H1 (cell line): Measurements from ENCODE around the gene KRT1. TPM values are rescaled to one million over a fixed set of nuclear protein-coding genes. Genes with fewer than 3 reads are reported as not detected.
A peak's percentile ranks its signal among the peaks of the same experiment; 100 is the strongest.

Experiments used
- CTCF ChIA-PET: fragments of 300-600 bp; sonication (Branson Sonifier 250); formaldehyde crosslinking; loops from one replicate; lab custom pipeline; 2021; ENCODE audit not compliant: partially characterized antibody; lab: Charles Lee
- POLR2A ChIA-PET: fragments of 300-600 bp; sonication (Branson Sonifier 250); formaldehyde crosslinking; loops from one replicate; lab custom pipeline; 2021; ENCODE audit warnings: inconsistent platforms; ENCODE audit not compliant: partially characterized antibody; lab: Charles Lee
- DNase-seq, 2 experiments: peaks; one replicate each; pipeline versions ENCODE4 v3.0.0 to v3.0.0-alpha.2; 2010 to 2022; ENCODE audit warnings: low spot score in 2 of 2, low read depth in 1 of 2, mixed read lengths in 1 of 2
- FAIRE-seq: peaks from 2 replicates; lab custom pipeline; 2011; peaks lifted over from hg19 to GRCh38; lab: Jason Lieb, UNC
- H2AFZ ChIP-seq: 2 replicates; pipeline ENCODE4 v1.8.1; 2012; ENCODE audit warnings: low read length, inconsistent platforms
- H2AK5ac ChIP-seq: 2 replicates; pipeline ENCODE4 v1.6.1; 2013; ENCODE audit warnings: low read depth, low read length
- H2BK120ac ChIP-seq: replicated peaks from 2 replicates; pipeline ENCODE3; 2013; ENCODE audit warnings: low read depth, low read length, inconsistent platforms
- H2BK12ac ChIP-seq: 2 replicates; pipeline ENCODE4 v1.6.1; 2013; ENCODE audit warnings: low read depth, low read length
- H2BK15ac ChIP-seq: 2 replicates; pipeline ENCODE4 v1.6.1; 2013; ENCODE audit warnings: low read length
- H2BK20ac ChIP-seq: 2 replicates; pipeline ENCODE4 v1.6.1; 2013; ENCODE audit warnings: low read length
- H2BK5ac ChIP-seq: 2 replicates; pipeline ENCODE4 v1.6.1; 2013; ENCODE audit warnings: low read depth, low read length
- H3K14ac ChIP-seq: 2 replicates; pipeline ENCODE4 v1.6.1; 2013; ENCODE audit warnings: inconsistent platforms; ENCODE audit not compliant: insufficient read length
- H3K18ac ChIP-seq: 2 replicates; pipeline ENCODE4 v1.6.1; 2013; ENCODE audit warnings: low read length; ENCODE audit errors: extremely low read depth
- H3K23ac ChIP-seq: 2 replicates; pipeline ENCODE4 v1.6.1; 2013; ENCODE audit warnings: inconsistent platforms; ENCODE audit not compliant: insufficient read length
- H3K23me2 ChIP-seq: 2 replicates; pipeline ENCODE4 v1.6.1; 2013; ENCODE audit warnings: low read depth, low read length
- H3K27ac ChIP-seq: 2 replicates; pipeline ENCODE4 v1.6.1; 2011; ENCODE audit warnings: low read depth, low read length, inconsistent platforms
- H3K27me3 ChIP-seq, 4 experiments: replicated peaks in 1 of 4; 1 replicate in 1 of 4; 2 replicates in 3 of 4; pipeline versions ENCODE4 v1.6.1 to v1.8.1; 2011 to 2013; ENCODE audit warnings: low read length in 3 of 4, mild to moderate bottlenecking in 3 of 4, inconsistent platforms in 2 of 4, mixed read lengths in 2 of 4, moderate library complexity in 1 of 4; ENCODE audit not compliant: control insufficient read depth in 3 of 4, insufficient read depth in 3 of 4; ENCODE audit errors: extremely low read depth in 1 of 4
- H3K36me3 ChIP-seq, 4 experiments: 2 replicates each; pipeline versions ENCODE4 v1.6.1 to v1.8.1; 2011 to 2013; ENCODE audit warnings: mild to moderate bottlenecking in 4 of 4, low read length in 3 of 4, moderate library complexity in 2 of 4, control low read depth in 1 of 4, inconsistent platforms in 1 of 4; ENCODE audit not compliant: insufficient read depth in 4 of 4, control insufficient read depth in 2 of 4
- H3K4ac ChIP-seq: replicated peaks from 2 replicates; pipeline ENCODE3; 2013; ENCODE audit warnings: low read length, low read depth, mixed read lengths, inconsistent platforms; ENCODE audit not compliant: insufficient read length
- H3K4me1 ChIP-seq, 4 experiments: replicated peaks in 1 of 4; 1 replicate in 1 of 4; 2 replicates in 3 of 4; pipeline versions ENCODE4 v1.6.1 to v1.8.1; 2011 to 2013; ENCODE audit warnings: low read length in 3 of 4, inconsistent platforms in 2 of 4, mixed read lengths in 1 of 4; ENCODE audit not compliant: insufficient read depth in 4 of 4, control insufficient read depth in 3 of 4
- H3K4me2 ChIP-seq, 2 experiments: 2 replicates each; pipeline versions ENCODE4 v1.6.1 to v1.8.1; 2011 to 2013; ENCODE audit warnings: low read depth in 2 of 2, low read length in 2 of 2, control low read depth in 1 of 2, inconsistent platforms in 1 of 2, mild to moderate bottlenecking in 1 of 2; ENCODE audit not compliant: insufficient read depth in 1 of 2
- H3K4me3 ChIP-seq, 4 experiments: fragments of 200-600, 300-600 bp in 1 of 4; sonication (generic), shearing (Covaris generic), sonication (Bioruptor Twin) in 1 of 4; 2 replicates each; pipeline versions ENCODE4 v1.5.1 to v1.8.1; 2011 to 2016; ENCODE audit warnings: low read length in 4 of 4, low read depth in 3 of 4, control low read depth in 2 of 4, inconsistent platforms in 2 of 4, mild to moderate bottlenecking in 2 of 4, mixed read lengths in 1 of 4, moderate library complexity in 1 of 4; ENCODE audit not compliant: insufficient read depth in 2 of 4; ENCODE audit errors: extremely low read depth in 1 of 4
- H3K56ac ChIP-seq: replicated peaks from 2 replicates; pipeline ENCODE3; 2013; ENCODE audit warnings: low read depth, mild to moderate bottlenecking, mixed read lengths, low read length, inconsistent platforms; ENCODE audit not compliant: insufficient read length
- H3K79me1 ChIP-seq: 2 replicates; pipeline ENCODE4 v1.6.1; 2013; ENCODE audit warnings: low read depth, low read length, control low read depth
- H3K79me2 ChIP-seq, 2 experiments: 2 replicates each; pipeline versions ENCODE4 v1.6.1 to v1.8.1; 2012 to 2013; ENCODE audit warnings: low read length in 2 of 2, mild to moderate bottlenecking in 2 of 2, inconsistent platforms in 1 of 2; ENCODE audit not compliant: insufficient read depth in 2 of 2, control insufficient read depth in 1 of 2
- H3K9ac ChIP-seq, 4 experiments: replicated peaks in 1 of 4; 1 replicate in 1 of 4; 2 replicates in 3 of 4; pipeline versions ENCODE4 v1.6.1 to v1.8.1; 2011 to 2013; ENCODE audit warnings: low read depth in 3 of 4, low read length in 3 of 4, control low read depth in 2 of 4, mild to moderate bottlenecking in 2 of 4, moderate library complexity in 2 of 4, inconsistent platforms in 1 of 4; ENCODE audit errors: extremely low read depth in 1 of 4
- H3K9me3 ChIP-seq, 2 experiments: 2 replicates each; pipeline versions ENCODE4 v1.6.1 to v1.8.1; 2012 to 2013; ENCODE audit warnings: mild to moderate bottlenecking in 2 of 2, moderate library complexity in 2 of 2, control low read depth in 1 of 2, inconsistent platforms in 1 of 2, low read depth in 1 of 2, low read length in 1 of 2, mixed read lengths in 1 of 2; ENCODE audit not compliant: insufficient read depth in 2 of 2
- H4K20me1 ChIP-seq, 2 experiments: replicated peaks in 1 of 2; 2 replicates each; pipeline versions ENCODE3 to v1.8.1; 2011 to 2013; ENCODE audit warnings: inconsistent platforms in 2 of 2, low read length in 2 of 2, mild to moderate bottlenecking in 1 of 2; ENCODE audit not compliant: insufficient read depth in 2 of 2, control insufficient read depth in 1 of 2
- H4K5ac ChIP-seq: 2 replicates; pipeline ENCODE4 v1.6.1; 2013; ENCODE audit warnings: low read length, low read depth, mixed read lengths, inconsistent platforms; ENCODE audit not compliant: insufficient read length
- H4K8ac ChIP-seq: 2 replicates; pipeline ENCODE4 v1.8.0; 2013; ENCODE audit warnings: mild to moderate bottlenecking, moderate library complexity, low read length, inconsistent platforms; ENCODE audit not compliant: insufficient read depth; ENCODE audit errors: extremely low read depth
- H4K91ac ChIP-seq: replicated peaks from 2 replicates; pipeline ENCODE3; 2013; ENCODE audit warnings: low read length, mixed read lengths, inconsistent platforms; ENCODE audit not compliant: insufficient read length
- BACH1 ChIP-seq: IDR thresholded peaks from 2 replicates; pipeline ENCODE4 v1.6.1; 2012; ENCODE audit warnings: low read length, improper control_type of control experiment
- SAP30 ChIP-seq: fragments of 300-600 bp; sonication (generic); IDR thresholded peaks from 2 replicates; pipeline ENCODE4 v1.7.1; 2012; ENCODE audit warnings: low read length, moderate library complexity, mild to moderate bottlenecking, inconsistent platforms; ENCODE audit not compliant: insufficient read depth, insufficient replicate concordance
- TCF12 ChIP-seq: IDR thresholded peaks from 2 replicates; pipeline ENCODE4 v1.6.1; 2011; ENCODE audit warnings: low read depth, mild to moderate bottlenecking, low read length
- WGBS, 2 experiments: shearing (Covaris generic) in 1 of 2; methylation state at CpG; one replicate each; pipeline versions ENCODE4 v1.1.6 to v1.1.7; 2013 to 2015; ENCODE audit warnings: low lambda C conversion rate in 2 of 2, mixed read lengths in 2 of 2, inconsistent platforms in 1 of 2, low coverage in 1 of 2, missing lambda C conversion rate in 1 of 2; ENCODE audit not compliant: insufficient replicate concordance in 2 of 2, insufficient coverage in 1 of 2, insufficient read length in 1 of 2; ENCODE audit errors: extremely low coverage in 1 of 2, missing lambda C conversion rate in 1 of 2; 5-methylcytosine and 5-hydroxymethylcytosine counted together
- polyA plus RNA-seq, 7 experiments: library from polyadenylated mRNA; depleted of rRNA in 3 of 7; stranded (reverse) in 5 of 7; unstranded in 2 of 7; fragments of >200 nt in 5 of 7; fragments of 200-250 nt in 2 of 7; gene quantifications; 1 replicate in 5 of 7; 2 replicates in 1 of 7; 4 replicates in 1 of 7; pipeline versions ENCODE4 v1.2.1 to v1.2.3, GENCODE V29; 2011 to 2013; ENCODE audit warnings: missing spikeins in 2 of 7, mixed read lengths in 2 of 7
- total RNA-seq: library from RNA; stranded (reverse); fragmentation: NEBNext Ultra II Directional; extraction: Animal tissue kit (Norgen Biotek cat#: 25700); gene quantifications from 2 replicates; pipeline ENCODE4 v1.2.1, GENCODE V29; 2021

The KRT1 gene
- total and polyA plus RNA-seq, 2 of the 8 experiments (the other 6 are each of a cell fraction or from before 2014, with no cell fraction given): not detected

GRCh38 chr12:52703878-52704277, 23.7 kb upstream of the KRT1 start:
- FAIRE-seq (no peak), DNase-seq (no peak)
- H4K91ac ChIP-seq: no peak overlapping the region
- 82% methylated on average over 1 of the region's 1 CpG; no CpG with 5 or more reads in 1 of the 2 experiments for WGBS, 2 experiments
- H3K36me3 ChIP-seq: no peaks in the 10 kb centered on the region
- H3K23ac ChIP-seq: peak overlapping the region; percentile 9
- no peak overlapping the region for H2AK5ac ChIP-seq
- H3K4me3 ChIP-seq: no peak overlapping the region
- no peaks in the 10 kb centered on the region for H3K9me3 ChIP-seq
- H3K27ac ChIP-seq: no peak overlapping the region
- H3K79me1 ChIP-seq: no peaks in the 10 kb centered on the region; the same call in 1 of the 2 replicates
- no peak overlapping the region for H3K9ac ChIP-seq
- no peaks in the 10 kb centered on the region for H3K4me1 ChIP-seq
- H4K8ac ChIP-seq: no peak overlapping the region
- no peak overlapping the region for H4K5ac ChIP-seq
- H2BK5ac ChIP-seq: no peak overlapping the region
- H4K20me1 ChIP-seq: no peaks in the 10 kb centered on the region
- no peak overlapping the region for H3K14ac ChIP-seq
- no peaks in the 10 kb centered on the region; a peak in 1 of 7 replicates for H3K27me3 ChIP-seq
- H2BK120ac ChIP-seq: no peak overlapping the region
- peaks cover 4% of the 10 kb centered on the region; the same call in 1 of the 2 replicates for H3K23me2 ChIP-seq
- H3K79me2 ChIP-seq: no peaks in the 10 kb centered on the region
- ChIA-PET POLR2A (no interaction called here), CTCF (interaction anchor here (0.8 to 1.4 kb wide), 2 partner anchors 30 to 162 kb away, joined by 3 to 4 read pairs; no protein-coding TSS in a partner anchor)
- no peak overlapping the region for H3K4me2 ChIP-seq
- no peak overlapping the region for H2AFZ ChIP-seq
- no peak overlapping the region for H2BK12ac ChIP-seq
- H2BK15ac ChIP-seq: no peak overlapping the region
- H3K56ac ChIP-seq: no peak overlapping the region
- no peak overlapping the region for H3K4ac ChIP-seq
- H2BK20ac ChIP-seq: no peak overlapping the region
- no peak overlapping the region for H3K18ac ChIP-seq
- no peak for TF ChIP-seq BACH1
- TF ChIP-seq TCF12: no peak
- TF ChIP-seq SAP30: no peak
